Muscle of back (tissue), 13 donors: ENCODE measurements around the gene NBPF4. TPM values are rescaled to one million over a fixed set of nuclear protein-coding genes. Genes with fewer than 3 reads are reported as not detected.
"Not testable (repeated sequence)": the region's sequence is repeated elsewhere in the genome, so short reads cannot be mapped to it uniquely, and the experiment has no call there.

Source experiments
- DNase-seq, 3 donors: peaks; one replicate each; pipeline versions ENCODE4 v3.0.0 to v3.0.0-alpha.2; 2013
- long read RNA-seq, 9 donors: transcript quantifications; one replicate each; lab custom pipeline, GENCODE V29; 2026
- polyA plus RNA-seq, 10 donors: library from polyadenylated mRNA; unstranded; fragments of 120-200 nt; gene quantifications; one replicate each; pipeline ENCODE4 v1.2.1, GENCODE V29; 2013; ENCODE audit not compliant: insufficient read length in 10 of 10

The NBPF4 gene
- under 1 TPM in 1 of 10 donors, not detected in 9; 0.07 TPM for polyA plus RNA-seq
- long read RNA-seq, donor 1: 0 reads
- long read RNA-seq, donor 2: 0 reads
- long read RNA-seq, donor 3: 0 reads
- long read RNA-seq, donor 4: 0 reads
- long read RNA-seq, donor 5: 0 reads
- long read RNA-seq, donor 6: 0 reads
- long read RNA-seq, donor 7: 0 reads
- long read RNA-seq, donor 8: 0 reads
- long read RNA-seq, donor 9: 0 reads

DNA sequence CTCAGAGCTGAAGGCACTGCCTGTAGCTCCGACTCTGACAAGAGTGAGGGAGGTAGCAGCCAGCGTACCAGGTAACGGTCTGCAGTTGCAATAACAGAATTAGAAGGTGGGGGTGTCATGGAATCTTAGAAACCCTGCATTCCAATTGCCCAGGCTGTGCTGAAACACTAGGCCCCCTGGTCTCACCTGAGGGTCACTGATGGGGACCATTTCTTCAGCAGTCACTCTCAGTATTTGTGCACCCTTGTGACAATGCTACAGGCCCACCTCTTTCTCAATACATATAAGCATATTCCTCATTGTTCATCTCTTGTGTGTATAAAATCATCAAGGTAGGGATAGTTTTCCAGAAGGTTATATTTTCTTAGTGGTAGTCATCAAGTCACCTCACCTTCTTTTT is at the start of gene NBPF4:
TSS of gene NBPF4 (minus strand) at position 101 of the 400 bp plus-strand sequence. CDS start 315 bp downstream, outside the sequence.
- DNase-seq: not testable (repeated sequence)

- DNase-seq: not testable (repeated sequence)
Observed at GRCh38 chr1:108282528-108283257, 38.8 kb upstream of the NBPF4 start.

- DNase-seq: not testable (repeated sequence)
Observed at GRCh38 chr1:108272485-108273327, 28.8 kb upstream of the NBPF4 start.

DNA sequence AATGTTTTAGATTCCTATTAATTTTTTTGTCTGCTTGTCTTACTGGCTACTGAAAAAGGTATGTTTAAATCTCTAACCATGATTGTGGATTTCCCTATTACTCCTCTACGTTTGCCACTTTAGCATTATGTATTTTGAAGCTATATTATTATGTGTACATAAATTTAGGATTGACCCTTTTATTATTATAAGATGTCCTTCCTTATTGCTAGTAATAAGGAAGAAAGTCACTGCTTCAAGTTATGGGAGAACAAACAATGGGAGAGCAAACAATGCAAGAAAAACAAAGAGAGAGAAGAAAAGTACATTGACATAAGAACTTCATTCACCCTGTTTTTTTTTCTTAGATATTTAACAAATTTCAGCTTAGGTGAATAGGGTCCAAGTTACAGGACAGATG is 23.2 kb upstream of the NBPF4 start:
- not testable (repeated sequence) for DNase-seq

- not testable (repeated sequence) for DNase-seq
Observed at GRCh38 chr1:108261967-108262366, 18.1 kb upstream of the NBPF4 start.

DNA sequence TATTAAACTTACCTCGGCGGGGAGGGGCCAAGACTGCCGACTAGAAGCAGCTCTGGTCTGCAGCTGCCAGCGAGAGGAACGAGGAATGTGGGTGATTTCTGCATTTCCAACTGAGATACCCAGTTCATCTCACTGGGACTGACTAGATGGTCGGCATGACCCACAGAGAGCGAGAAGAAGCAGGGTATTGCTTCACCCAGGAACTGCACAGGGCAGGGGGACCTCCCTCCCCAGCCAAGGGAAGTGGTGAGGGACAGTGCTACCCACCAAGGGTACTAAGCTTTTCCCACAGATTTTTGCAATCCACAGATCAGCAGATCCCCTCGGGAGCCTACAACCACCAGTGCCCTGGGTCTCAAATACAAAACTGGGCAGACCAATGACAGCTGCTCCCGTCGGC is 17.6 kb upstream of the NBPF4 start:
- not testable (repeated sequence) for DNase-seq

GRCh38 chr1:108260578-108261259 is 16.8 kb upstream of the NBPF4 start:
- not testable (repeated sequence) for DNase-seq

GRCh38 chr1:108255426-108255825 is 11.6 kb upstream of the NBPF4 start:
- not testable (repeated sequence) for DNase-seq

DNA sequence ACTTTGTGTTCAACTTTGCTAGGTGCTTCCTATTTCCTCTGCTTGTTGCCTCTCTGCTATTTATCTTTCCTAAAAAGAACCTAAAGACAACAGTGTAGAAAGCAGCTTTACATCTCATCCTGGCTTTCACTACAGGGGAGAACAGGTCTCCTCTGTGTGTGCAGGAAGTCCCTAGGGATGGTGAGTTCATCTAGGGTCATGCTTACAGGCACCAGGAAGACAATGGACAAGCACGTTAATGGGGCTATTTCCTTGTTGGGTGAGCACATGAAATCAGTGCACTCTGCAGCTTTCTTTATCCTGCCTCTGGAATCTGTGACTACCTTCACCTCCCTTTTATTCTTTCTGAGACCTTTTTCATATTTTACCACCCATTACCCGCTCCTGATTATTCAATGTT is 4.5 kb downstream of the NBPF4 start:
- not testable (repeated sequence) for DNase-seq

- not testable (repeated sequence) for DNase-seq
Observed at GRCh38 chr1:108235308-108235707, 8.6 kb downstream of the NBPF4 start.

DNA sequence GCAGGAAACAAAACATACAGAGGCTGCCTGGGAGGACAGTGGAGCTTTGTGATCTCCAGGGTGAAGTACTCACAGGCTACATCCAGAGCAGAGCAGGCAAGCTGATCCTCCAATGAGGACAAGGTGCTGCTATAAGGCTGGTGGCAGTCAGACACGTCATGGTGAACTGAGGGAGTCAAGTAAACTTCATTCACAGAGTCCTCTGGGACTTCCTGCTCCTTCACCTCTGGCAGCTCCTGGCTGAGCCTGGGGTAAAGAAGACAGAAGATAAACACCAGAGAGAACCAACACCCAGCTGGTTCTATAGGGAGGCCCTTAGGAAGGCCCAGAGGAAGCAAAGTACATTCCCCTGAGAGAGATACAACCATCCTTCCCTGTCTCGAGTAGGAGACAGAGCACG is 11.7 kb downstream of the NBPF4 start:
- DNase-seq: not testable (repeated sequence)

DNA sequence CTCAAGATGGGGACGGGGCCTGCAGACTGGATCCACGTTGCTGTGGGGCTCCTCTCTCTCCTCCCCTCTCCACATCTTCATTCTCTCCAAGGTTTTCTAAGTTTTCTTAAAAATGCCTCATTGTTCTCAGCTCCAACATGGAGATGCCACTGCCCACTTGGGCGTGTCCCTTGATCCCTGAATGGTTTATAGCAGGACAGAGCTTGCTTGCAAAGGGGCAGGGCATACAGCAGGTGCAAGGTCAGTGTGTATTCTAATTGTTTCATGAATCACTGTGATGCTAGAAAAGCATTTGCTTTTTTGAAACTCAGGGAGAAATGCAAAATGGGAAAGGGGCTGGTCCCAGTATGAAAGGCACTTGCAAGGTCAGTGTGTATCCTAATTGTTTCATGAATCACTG is 13.9 kb downstream of the NBPF4 start:
- DNase-seq: not testable (repeated sequence)

DNA sequence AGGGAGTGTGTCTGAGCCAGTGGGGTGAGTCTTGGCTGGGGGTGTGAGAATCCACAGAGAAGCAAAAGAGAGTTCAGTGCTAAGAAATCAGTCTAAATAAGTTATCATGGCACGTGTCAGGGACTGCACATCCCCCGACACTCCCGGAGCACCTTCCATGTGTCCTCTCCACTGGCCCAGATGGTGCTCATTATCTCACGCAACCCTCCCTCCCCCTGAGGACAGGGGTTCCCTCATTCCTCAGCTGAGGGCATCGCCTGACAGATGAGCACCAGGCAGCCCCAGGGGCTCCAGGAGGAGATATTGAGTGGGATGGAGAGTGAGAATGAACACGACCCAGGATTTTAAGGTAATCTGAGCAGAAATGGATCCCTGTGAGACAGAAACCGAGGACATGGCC is 16.1 kb downstream of the NBPF4 start:
- not testable (repeated sequence) for DNase-seq

DNA sequence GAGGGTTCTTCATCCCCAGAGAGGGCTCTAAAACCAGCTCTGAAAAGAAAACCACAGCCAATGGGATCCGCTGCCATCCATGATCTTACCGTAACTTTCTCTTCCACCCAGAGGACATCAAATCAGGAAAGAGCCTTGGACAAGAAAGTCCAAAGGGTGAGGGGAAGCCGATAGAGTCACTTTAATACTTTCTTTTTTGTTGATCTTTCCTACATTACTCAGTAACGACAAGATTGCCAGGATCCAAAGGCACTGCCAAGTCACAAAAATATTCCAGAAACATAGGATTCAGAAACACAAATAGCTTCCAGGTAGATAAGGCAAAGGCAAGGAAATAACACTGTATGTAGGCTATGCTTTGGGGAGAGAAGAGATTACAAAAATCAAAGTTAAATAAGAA is 17.0 kb downstream of the NBPF4 start:
- DNase-seq: not testable (repeated sequence)

DNA sequence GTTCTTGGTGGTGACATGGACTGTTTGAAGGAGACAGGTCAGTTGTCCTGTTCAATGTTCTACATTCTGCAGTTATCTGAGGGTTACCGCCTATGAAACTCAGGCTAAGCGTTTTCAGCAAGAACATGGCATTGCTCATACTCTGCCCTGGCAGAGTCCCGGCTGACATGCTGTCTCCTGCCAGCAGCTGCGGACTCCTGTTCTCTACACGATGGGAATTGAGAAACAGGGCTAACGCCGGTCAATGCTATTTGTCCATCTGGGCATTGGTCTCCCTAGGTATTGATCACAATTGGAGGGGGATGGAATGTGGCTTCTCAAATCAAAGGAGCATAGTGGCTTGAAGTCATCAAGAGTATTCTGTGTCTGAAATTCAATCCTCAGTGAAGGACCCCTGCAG is 20.6 kb downstream of the NBPF4 start:
- not testable (repeated sequence) for DNase-seq

DNA sequence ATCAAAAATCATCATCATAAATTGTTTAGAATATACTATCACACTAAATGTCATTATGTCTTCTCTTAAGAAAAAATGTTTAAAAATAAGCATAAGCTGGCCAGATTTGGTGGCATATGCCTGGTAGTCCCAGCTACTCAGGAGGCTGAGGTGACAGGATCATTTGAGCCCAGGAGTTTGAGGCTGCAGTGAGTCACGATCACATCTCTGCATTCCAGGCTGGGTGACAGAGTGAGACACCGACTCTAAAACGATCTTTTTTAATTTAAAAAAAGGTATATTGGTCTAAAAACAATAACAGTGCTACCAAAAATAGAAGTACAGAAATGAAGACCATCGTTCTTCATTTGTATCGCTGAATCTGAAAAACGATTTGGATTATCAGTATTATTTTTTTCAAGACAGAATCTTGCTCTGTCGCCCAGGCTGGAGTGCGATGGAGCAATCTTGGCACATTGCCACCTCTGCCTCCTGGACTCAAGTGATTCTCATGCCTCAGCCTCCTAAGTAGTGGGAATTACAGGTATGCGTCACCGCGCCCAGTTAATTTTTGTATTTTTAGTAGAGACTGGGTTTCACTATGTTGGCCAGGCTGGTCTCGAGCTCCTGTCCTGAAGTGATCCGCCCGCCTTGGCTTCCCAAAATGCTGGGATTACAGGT is 26.2 kb downstream of the NBPF4 start:
- not testable (repeated sequence) for DNase-seq

DNA sequence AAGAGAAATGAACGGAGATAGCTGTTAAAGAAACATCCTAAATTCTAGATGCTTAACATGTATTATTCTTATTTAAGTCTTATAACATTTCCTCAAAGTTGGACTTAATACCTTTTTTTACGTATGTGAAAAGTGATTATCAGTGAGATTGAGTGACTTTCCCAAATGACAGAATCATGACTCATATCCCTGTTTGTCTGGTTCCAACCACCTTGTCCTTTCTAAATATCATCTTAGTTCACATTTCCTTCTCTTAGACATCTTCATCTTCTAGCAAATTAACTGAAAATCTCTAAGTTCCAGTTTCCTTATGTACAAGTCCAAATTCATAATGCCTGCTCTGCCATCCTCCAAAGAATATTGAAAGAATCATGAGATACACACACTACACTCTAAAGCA is 26.9 kb downstream of the NBPF4 start:
- DNase-seq: not testable (repeated sequence)

DNA sequence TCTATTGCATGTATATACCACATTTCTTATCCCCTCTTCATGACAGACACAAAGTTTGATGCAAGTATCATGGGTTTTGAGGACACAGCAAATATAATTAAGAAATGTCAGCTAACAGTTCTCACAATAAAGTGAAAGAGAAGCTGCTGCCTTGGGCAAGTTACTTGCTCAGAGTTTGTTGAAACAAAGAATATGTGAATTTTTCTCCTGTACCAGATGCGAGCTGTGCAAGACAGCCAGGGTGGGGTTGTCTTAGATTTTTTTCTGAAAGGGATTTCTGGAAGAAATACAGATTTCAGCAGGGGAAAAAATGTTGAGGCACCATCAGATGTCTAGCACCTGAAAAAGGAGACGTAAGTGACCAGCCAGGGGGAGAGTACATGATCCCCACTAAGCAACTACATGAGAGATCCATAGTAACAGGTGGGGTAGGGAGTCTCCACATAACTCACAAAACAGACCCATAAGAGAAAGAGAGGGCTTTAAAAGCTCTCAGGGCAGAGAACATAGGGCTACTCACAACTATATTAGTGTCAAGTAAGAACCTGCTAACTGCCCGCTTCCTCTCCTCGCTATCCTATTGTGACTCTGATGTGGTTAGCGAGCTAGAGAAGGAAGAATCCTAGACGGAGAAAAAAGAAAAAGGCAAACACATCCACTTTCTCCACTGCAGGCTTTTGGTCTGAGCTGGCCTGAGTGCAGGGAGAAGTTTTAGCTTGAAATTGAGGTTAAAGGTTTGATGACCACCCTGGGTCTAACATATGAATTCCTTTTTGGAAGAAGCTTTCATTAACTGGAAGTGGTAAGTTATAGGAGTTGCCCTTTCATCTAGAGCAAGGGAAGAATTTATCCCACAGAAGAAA is 27.6 kb downstream of the NBPF4 start:
- not testable (repeated sequence) for DNase-seq

DNA sequence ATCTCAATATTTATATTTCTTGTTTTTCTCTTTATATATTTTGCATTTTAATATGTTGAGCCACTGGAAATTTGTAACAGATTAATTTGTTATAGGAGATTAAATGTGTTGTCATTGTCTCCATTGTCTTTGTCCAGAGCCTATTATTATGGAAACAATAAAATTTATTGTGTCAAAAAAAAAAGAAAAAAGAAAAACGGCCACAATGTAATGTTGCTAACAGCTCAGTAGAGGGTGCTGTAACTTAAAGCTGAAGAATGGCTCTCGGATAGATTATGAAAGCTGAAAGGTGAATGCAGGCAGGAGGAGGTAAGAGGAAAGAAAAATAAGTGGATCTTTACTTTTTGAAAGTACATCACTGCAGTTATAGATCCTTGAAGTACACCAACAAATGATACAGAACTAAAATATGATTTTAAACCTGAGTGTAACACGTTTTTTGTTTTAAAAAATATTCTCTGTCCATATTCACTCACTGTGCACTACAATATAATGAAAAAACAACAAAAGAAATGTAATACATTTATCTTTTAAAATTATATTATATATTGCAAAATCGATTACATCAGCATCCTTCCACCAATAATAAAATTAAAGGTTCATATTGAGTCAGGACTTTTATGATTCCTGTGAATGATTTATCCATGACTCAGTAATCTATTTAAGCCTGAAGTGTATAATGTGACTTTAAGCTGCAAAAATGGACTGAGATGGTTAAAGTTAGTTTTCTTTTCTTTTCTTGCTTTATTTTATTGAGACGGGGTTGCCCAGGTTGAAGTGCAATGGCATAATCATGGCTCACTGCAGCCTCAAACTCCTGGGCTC is 29.0 kb downstream of the NBPF4 start:
- not testable (repeated sequence) for DNase-seq
